M059J (cell line): Measurements from ENCODE around the gene ELMO2. TPM values are rescaled to one million over a fixed set of nuclear protein-coding genes. Genes with fewer than 3 reads are reported as not detected.

Experiments
- DNase-seq: peaks from one replicate; pipeline ENCODE4 v3.0.0-alpha.2; 2012; ENCODE audit warnings: low read depth
- total RNA-seq: library from RNA; depleted of rRNA; stranded (reverse); fragments of >200 nt; shearing (Covaris generic); gene quantifications from 2 replicates; pipeline ENCODE4 v1.2.3, GENCODE V29; 2014

ELMO2 gene
- total RNA-seq, 1 experiment from 2014 or later = 54.9 TPM

DNA sequence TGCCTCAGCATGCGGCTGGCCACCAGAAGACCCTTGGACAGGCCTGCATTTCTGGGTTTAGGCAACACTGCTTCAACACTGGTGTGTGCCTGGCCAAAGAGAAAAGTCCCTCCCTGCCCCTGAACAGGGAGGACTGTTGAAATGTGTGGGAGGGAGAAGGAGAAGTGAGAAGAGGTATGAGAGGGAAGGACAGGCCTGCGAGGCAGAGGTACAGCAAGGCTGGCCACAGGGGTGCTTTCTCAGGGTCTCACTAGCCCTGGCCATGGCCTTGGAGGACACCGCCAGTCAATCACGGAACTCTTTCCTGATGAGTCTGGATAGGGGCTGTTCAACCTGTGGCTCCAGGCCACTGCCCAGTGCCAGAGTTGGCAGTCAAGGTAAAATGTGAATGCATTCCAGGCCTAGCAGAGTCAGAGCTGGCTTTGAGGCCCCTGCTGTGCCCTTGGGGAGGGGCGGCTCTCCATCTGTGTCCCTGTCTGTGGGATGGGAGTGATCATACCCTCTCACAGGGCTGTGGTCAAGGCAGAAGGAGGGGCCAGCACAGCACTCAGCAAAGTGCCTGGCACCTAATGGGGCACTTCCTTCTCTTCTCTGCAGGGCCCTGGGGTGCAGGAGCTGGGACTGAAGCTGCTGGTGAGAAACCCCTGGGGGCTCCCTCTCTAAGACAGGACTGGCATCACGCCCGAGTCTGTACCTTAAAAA, 54.9 kb downstream of the ELMO2 start:
- DNase-seq = peak; percentile 54

DNA sequence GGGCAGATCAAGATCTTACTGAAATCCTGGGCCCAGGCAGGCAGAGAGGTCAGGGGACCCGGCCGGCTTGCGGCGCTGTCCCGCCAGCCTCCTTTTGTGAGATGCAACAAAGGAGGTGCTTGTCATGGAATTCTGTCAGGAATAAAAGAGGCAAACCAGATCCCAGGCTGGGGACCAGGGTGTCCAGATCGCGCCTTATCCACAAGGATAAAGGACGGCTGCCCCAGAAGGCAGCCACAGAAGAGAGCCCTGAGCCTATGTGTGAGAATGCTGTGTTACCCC, 55.5 kb downstream of the ELMO2 start:
- DNase-seq = no peak

- DNase-seq = peak; percentile 96
These were observed 56.0 kb downstream of the ELMO2 start for GRCh38 chr20:46350201-46350985.

DNA sequence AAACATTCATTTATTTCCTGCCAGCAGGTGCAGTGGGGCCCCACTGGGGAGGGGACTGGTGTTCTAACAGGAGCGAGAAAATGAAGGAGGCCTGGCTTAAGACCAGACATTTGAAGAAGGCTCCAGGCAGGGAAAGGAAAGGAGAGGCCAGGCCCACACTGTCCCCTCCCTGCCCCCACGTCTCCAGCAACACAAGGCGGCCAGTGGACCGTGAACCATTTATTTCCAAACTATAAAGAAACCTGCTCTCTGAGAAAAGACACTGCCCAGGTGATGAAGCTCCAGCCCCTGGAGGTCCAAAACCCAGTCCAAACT, 56.7 kb downstream of the ELMO2 start:
- no peak for DNase-seq

DNA sequence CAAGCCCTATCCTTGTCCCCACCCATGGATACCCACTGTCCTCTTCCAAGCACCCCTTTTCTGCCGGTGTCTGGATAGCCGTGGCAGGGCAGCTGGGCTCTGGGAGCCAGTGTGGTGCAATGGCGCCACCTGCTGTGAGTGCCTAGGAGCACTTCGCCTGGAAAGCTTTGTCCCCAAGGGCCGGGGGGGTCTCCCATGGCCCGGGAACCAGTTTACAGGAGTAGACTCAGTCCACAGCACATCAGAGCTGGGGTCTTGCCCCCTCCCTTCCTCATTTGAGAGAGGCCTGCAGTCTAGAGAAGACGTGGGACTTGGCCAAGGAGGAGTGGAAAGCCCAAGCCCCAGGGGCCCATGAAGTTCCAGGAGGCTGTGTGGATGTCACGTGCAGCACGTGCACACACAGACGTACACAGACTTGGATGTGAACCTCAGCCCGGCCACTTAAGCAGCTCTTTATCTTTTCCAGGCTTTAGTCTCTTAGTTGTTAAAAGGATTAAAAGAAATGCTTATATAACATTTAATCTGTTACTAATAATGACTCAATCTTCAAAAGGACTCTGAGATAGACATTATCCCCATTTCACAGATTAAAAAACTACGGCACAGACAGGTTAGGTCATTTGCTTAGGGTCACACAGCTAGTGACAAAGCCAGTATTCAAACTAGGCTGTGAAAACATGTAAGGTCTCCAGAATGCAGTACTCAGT, 57.2 kb downstream of the ELMO2 start:
- DNase-seq = peak; percentile 49

GRCh38 chr20:46347841-46348803, 58.3 kb downstream of the ELMO2 start:
- DNase-seq = no peak

DNA sequence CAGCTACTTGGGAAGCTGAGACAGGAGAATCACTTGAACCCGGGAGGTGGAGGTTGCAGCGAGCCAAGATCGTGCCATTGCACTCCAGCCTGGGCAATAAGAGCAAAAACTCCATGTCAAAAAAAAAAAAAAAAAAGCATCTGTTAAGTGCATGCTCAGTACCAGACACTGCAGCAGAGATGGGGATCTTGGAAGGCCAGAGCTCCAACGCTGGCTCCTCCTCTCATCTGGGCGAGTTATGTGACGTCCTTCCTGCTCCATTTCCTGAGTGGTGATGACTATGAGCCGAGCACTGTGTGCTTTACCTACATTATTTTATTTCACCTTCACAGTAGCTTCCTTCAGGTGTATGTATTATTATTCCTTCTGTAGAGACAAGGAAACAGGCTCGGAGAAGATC, 59.6 kb downstream of the ELMO2 start:
- DNase-seq = no peak

- DNase-seq = no peak
These were observed 61.8 kb downstream of the ELMO2 start for GRCh38 chr20:46344488-46345162.

DNA sequence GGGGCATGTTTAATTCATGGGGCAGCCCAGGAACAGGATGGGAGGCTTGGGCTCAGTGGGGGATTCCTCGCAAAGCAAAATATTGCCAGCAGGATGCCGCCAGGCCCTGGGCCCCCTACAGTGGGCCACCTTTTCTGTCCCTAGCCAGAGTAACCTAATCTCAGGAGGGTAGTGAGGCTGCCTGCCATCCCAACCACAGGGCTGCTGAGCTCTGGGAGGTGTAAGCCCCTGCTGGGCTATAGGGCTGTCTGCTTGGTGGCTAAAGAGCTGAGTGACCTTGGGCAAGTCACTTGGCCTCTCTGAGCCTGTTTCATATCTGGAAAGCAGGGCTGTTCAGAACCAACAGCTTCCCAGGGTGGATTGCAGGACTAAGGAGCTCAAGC, 62.4 kb downstream of the ELMO2 start:
- DNase-seq = no peak

DNA sequence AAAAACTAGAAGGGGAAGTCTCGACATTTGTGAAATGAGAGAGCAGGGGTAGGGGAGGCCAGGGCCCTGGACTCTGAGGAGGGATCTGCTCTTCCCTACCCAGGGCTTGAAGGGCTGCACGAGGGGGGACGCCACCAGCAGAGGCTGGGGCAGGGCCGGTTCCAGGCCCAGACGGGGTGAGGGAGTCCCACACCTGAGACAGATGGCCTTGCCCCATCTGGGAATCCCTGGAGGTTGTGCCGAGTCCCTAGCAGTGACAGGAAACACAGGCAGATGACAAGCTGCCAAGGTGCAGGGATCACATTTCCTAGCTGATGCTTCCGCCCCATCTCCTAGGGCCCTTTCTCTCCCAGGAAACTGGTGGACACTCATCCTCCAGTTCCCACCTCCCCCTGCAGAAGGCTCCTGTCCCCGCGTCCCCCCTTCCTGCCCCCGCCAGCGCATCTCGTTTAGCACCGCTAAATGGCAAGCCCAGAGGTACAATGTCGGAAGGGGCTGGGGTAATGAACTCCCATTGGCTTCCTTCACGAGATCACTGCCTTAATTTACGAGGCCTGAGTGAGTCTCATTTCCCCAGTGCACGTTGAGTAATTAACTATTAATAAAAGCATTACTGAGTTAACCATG, 63.0 kb downstream of the ELMO2 start:
- no peak for DNase-seq

DNA sequence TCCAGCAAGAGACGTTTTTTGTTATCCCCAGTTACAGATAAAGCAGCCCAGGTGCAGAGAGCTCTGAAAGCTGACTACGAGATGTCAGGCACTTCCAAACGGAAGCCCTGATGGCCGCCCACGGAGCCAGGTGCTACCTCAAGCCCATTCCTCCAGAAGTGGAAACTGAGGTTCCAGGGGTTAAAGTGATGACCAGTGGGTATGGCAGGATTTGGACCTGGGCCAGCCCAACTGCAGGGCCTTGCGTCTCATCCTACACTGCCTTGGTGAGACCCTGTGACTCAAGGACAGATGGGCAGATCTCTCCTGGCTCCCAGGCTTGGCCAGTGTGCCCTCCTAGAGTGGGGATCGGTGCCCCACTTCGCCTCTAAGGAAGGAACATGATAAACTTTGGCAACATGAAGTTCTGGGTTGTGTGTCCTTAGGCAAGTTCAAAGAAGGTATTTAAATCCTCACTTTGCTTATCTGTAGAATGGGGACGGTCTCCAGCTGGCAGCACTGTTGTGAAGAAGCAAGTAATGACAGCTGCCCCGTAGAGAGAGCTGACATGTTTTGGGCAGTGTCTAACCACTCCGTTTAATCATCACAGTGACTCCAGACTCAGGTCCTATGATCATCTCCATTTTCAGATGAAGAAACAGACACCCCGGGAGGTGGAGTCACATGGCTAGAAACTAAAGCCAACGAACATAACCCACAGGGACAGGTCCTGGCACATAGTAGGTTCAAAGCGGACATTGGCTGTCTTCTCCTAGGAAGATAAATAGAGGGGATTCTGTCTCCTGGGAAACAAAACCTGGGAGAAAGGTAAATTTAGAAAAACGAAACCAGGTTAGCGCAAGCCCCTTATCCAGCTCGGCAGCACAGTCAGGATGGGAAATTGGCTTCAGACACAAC, 63.7 kb downstream of the ELMO2 start:
- no peak for DNase-seq

DNA sequence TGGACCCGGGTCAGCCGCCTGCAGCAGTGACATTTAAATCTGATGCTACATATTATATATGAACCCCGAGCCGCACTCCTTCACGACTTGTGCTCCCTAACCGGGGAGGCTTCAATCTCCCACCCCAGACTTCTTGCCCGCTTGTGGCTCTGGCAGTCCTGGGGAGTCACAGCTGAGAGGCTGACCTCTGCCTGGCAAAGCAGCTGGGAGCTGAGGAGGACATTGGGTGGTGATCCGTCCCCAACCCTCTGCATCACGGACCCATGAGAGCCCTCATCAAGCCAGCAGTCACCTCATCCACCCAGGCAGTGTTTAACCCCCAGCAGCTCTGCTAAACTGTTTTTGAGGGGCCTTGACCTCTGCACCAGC, 64.4 kb downstream of the ELMO2 start:
- no peak for DNase-seq

DNA sequence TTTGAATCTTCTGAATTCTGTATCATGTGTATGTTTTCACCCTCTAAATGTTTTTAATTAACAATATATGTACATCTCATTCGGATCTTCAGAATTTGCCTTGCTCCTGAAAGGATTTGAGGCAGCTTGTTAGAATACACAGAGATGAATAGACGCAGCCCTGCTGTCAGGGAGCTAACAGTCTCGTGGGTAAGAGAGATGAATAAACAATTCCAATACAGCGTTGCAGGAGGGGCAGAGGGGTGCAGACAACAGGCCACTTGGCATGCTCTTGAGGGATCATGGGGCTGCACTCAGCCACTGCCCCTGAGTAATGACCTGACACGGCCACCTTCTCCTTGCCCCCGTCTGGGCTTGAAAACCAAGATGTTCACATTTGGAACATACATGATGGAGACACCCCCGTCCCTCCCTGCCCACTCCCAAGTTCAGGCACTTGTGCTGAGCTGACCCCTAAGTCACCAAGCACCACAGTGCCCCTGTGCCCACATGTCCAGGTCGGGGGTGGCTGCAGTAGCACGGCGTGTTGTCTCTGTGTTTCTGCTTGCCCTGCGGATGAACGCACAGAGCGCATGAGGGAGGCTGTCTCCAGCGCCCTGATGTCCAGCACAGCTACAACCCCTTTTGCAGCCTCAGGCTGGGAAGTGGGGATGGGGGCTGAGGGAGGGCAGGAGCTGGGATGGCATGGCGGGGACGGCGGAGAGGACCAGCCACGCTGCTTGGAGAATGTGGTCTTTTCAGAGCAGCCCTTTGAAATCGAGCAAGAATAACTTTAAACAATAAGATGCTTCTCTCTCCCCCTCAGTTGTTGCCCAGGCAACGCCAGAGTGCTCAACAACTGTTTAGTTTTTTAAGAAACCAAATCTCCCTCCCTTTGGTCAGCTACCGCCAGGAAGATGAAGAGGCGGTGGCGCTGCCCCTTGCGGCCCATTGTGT, 65.1 kb downstream of the ELMO2 start:
- peak; percentile 32 for DNase-seq

- no peak for DNase-seq
These were observed 67.4 kb downstream of the ELMO2 start for GRCh38 chr20:46339037-46339436.

- no peak for DNase-seq
These were observed 69.7 kb downstream of the ELMO2 start for GRCh38 chr20:46336735-46337134.

GRCh38 chr20:46334303-46334904, 72.0 kb downstream of the ELMO2 start:
- DNase-seq = no peak

GRCh38 chr20:46333161-46333991, 73.0 kb downstream of the ELMO2 start:
- DNase-seq = no peak
